Measurements from ENCODE around the gene POM121L2. TPM values are rescaled to one million over a fixed set of nuclear protein-coding genes. Genes with fewer than 3 reads are reported as not detected.
A peak's percentile ranks its signal among the peaks of the same experiment; 100 is the strongest.

The POM121L2 gene
- polyA plus RNA-seq, 1 donor from 2014 or later: not detected

GRCh38 chr6:27311806-27312145, 297 bp downstream of the POM121L2 start:
- Histone ChIP-seq H3K79me2 (replicated peaks; ENCODE audit: insufficient read depth, low read length) (no peaks in the 10 kb centered on the region), H3K36me3 (ENCODE audit: insufficient read depth, low read length) (no peaks in the 10 kb centered on the region), H3F3A (ENCODE audit: insufficient read depth, low read length, poor library complexity, severe bottlenecking) (no peaks in the 10 kb centered on the region), H3K9me2 (ENCODE audit: insufficient read depth, low read length) (no peaks in the 10 kb centered on the region), H4K20me1 (ENCODE audit: insufficient read depth) (no peaks in the 10 kb centered on the region), H3K4me3 (ENCODE audit: low read length) (peak overlapping the region; percentile 76), H3K4me2 (ENCODE audit: low read length) (peak overlapping the region; percentile 66), H3K27ac (ENCODE audit: low read length) (no peak overlapping the region), H2AFZ (ENCODE audit: low read depth, low read length) (no peak overlapping the region), H3K27me3 (ENCODE audit: insufficient read depth, low read depth, low read length) (peaks cover 76% of the 10 kb centered on the region), H3K9ac (ENCODE audit: low read length) (no peak overlapping the region), H3K9me3 (ENCODE audit: low read length) (peaks cover 10% of the 10 kb centered on the region)
- TF ChIP-seq MXI1 (conservative IDR thresholded peaks at IDR 0.05; ENCODE audit: poor library complexity, severe bottlenecking) (no peak), POLR2AphosphoS5 (IDR thresholded peaks at IDR 0.05) (no peak), EP300 (conservative IDR thresholded peaks at IDR 0.05; ENCODE audit: poor library complexity, severe bottlenecking) (no peak), EZH2 (IDR thresholded peaks at IDR 0.05; ENCODE audit: borderline replicate concordance, insufficient read depth, low read length, poor library complexity, severe bottlenecking) (no peak), RAD21 (conservative IDR thresholded peaks at IDR 0.05) (no peak), SMC3 (conservative IDR thresholded peaks at IDR 0.05; ENCODE audit: poor library complexity) (no peak), TAF1 (IDR thresholded peaks at IDR 0.05; ENCODE audit: low read depth) (no peak)
- TF ChIP-seq, protein P1, sequence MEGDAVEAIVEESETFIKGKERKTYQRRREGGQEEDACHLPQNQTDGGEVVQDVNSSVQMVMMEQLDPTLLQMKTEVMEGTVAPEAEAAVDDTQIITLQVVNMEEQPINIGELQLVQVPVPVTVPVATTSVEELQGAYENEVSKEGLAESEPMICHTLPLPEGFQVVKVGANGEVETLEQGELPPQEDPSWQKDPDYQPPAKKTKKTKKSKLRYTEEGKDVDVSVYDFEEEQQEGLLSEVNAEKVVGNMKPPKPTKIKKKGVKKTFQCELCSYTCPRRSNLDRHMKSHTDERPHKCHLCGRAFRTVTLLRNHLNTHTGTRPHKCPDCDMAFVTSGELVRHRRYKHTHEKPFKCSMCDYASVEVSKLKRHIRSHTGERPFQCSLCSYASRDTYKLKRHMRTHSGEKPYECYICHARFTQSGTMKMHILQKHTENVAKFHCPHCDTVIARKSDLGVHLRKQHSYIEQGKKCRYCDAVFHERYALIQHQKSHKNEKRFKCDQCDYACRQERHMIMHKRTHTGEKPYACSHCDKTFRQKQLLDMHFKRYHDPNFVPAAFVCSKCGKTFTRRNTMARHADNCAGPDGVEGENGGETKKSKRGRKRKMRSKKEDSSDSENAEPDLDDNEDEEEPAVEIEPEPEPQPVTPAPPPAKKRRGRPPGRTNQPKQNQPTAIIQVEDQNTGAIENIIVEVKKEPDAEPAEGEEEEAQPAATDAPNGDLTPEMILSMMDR (IDR thresholded peaks at IDR 0.05; ENCODE audit: poor library complexity, severe bottlenecking): no peak
- TF ChIP-seq, protein P2, sequence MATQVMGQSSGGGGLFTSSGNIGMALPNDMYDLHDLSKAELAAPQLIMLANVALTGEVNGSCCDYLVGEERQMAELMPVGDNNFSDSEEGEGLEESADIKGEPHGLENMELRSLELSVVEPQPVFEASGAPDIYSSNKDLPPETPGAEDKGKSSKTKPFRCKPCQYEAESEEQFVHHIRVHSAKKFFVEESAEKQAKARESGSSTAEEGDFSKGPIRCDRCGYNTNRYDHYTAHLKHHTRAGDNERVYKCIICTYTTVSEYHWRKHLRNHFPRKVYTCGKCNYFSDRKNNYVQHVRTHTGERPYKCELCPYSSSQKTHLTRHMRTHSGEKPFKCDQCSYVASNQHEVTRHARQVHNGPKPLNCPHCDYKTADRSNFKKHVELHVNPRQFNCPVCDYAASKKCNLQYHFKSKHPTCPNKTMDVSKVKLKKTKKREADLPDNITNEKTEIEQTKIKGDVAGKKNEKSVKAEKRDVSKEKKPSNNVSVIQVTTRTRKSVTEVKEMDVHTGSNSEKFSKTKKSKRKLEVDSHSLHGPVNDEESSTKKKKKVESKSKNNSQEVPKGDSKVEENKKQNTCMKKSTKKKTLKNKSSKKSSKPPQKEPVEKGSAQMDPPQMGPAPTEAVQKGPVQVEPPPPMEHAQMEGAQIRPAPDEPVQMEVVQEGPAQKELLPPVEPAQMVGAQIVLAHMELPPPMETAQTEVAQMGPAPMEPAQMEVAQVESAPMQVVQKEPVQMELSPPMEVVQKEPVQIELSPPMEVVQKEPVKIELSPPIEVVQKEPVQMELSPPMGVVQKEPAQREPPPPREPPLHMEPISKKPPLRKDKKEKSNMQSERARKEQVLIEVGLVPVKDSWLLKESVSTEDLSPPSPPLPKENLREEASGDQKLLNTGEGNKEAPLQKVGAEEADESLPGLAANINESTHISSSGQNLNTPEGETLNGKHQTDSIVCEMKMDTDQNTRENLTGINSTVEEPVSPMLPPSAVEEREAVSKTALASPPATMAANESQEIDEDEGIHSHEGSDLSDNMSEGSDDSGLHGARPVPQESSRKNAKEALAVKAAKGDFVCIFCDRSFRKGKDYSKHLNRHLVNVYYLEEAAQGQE (IDR thresholded peaks at IDR 0.05; ENCODE audit: borderline replicate concordance): no peak

DNA sequence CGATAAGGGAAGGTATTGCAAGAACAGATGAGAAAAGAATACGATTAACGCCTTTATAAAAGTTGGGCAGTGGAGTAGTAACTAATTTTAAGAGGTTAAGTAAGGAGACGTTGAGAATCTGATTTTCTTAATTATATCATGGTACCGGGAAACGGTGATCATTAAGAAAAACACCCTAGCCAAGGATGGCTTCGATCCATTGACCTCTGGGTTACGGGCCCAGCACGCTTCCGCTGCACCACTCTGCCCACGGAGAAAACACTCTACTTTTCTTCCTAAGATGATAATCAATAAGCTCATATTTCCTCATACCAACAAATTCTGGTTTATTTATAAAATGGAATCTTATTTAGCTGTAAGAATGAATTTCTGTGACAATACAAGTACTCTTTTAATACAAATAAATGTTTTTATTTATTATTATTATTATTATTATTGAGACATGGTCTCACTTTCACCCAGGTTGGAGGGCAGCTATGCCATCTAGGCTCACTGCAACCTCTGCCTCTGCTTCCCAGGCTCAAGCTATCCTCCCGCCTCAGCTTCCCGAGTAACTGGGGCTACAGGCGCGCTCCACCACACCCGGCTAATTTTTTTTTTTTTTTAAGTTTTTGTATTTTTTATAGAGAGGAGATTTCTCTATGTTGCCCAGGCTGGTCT, 8.3 kb downstream of the POM121L2 start:
- no peaks in the 10 kb centered on the region for H3K9me3 ChIP-seq (ENCODE audit: low read length)
- H2AFZ ChIP-seq (ENCODE audit: low read depth, low read length): no peak overlapping the region
- H3K36me3 ChIP-seq (ENCODE audit: insufficient read depth, low read length): no peaks in the 10 kb centered on the region
- H3K79me2 ChIP-seq (replicated peaks; ENCODE audit: insufficient read depth, low read length): no peaks in the 10 kb centered on the region
- no peaks in the 10 kb centered on the region for H4K20me1 ChIP-seq (ENCODE audit: insufficient read depth)
- H3K27ac ChIP-seq (ENCODE audit: low read length): no peak overlapping the region
- no peaks in the 10 kb centered on the region for H3K9me2 ChIP-seq (ENCODE audit: insufficient read depth, low read length)
- peaks cover 40% of the 10 kb centered on the region for H3K27me3 ChIP-seq (ENCODE audit: insufficient read depth, low read depth, low read length)
- H3K9ac ChIP-seq (ENCODE audit: low read length): no peak overlapping the region
- no peak for TF ChIP-seq RAD21 (conservative IDR thresholded peaks at IDR 0.05)
- TF ChIP-seq, protein P2 (IDR thresholded peaks at IDR 0.05; ENCODE audit: borderline replicate concordance): no peak
- TF ChIP-seq POLR2AphosphoS5 (IDR thresholded peaks at IDR 0.05): no peak
- TF ChIP-seq SMC3 (conservative IDR thresholded peaks at IDR 0.05; ENCODE audit: poor library complexity): no peak
- no peak for TF ChIP-seq EZH2 (IDR thresholded peaks at IDR 0.05; ENCODE audit: borderline replicate concordance, insufficient read depth, low read length, poor library complexity, severe bottlenecking)
- TF ChIP-seq, protein P1 (IDR thresholded peaks at IDR 0.05; ENCODE audit: poor library complexity, severe bottlenecking): no peak
- TF ChIP-seq TAF1 (IDR thresholded peaks at IDR 0.05; ENCODE audit: low read depth): no peak
- TF ChIP-seq EP300 (conservative IDR thresholded peaks at IDR 0.05; ENCODE audit: poor library complexity, severe bottlenecking): no peak
- no peak for TF ChIP-seq MXI1 (conservative IDR thresholded peaks at IDR 0.05; ENCODE audit: poor library complexity, severe bottlenecking)
- H3K4me3 ChIP-seq (ENCODE audit: low read length): no peak overlapping the region
- H3F3A ChIP-seq (ENCODE audit: insufficient read depth, low read length, poor library complexity, severe bottlenecking): no peaks in the 10 kb centered on the region
- no peak overlapping the region for H3K4me2 ChIP-seq (ENCODE audit: low read length)

Data from neural cell (in vitro differentiated cells).